Progenitor cell of endocrine pancreas (in vitro differentiated cells): ENCODE data around the gene PFKP. TPM values are rescaled to one million over a fixed set of nuclear protein-coding genes. Genes with fewer than 3 reads are reported as not detected.
A peak's percentile ranks its signal among the peaks of the same experiment; 100 is the strongest.

ENCODE experiments used
- DNase-seq: peaks from one replicate; pipeline ENCODE4 v3.0.0; 2021; ENCODE audit warnings: low spot score; ENCODE audit not compliant: unreplicated experiment
- H3K27ac Mint-ChIP-seq: 2 replicates; pipeline ENCODE4 v1.8.0; 2021; ENCODE audit warnings: mild to moderate bottlenecking, moderate library complexity, mixed read lengths
- H3K27me3 Mint-ChIP-seq: 2 replicates; pipeline ENCODE4 v1.8.0; 2021; ENCODE audit warnings: mixed read lengths
- H3K36me3 Mint-ChIP-seq: 2 replicates; pipeline ENCODE4 v1.8.0; 2022; ENCODE audit warnings: mixed read lengths; ENCODE audit not compliant: insufficient read depth
- H3K4me1 Mint-ChIP-seq: 2 replicates; pipeline ENCODE4 v1.8.0; 2021; ENCODE audit warnings: low read depth, mixed read lengths
- H3K4me3 Mint-ChIP-seq: 2 replicates; pipeline ENCODE4 v1.8.0; 2021; ENCODE audit warnings: low read depth, mild to moderate bottlenecking, moderate library complexity, mixed read lengths
- H3K9me3 Mint-ChIP-seq: 2 replicates; pipeline ENCODE4 v1.8.0; 2021; ENCODE audit warnings: low read depth, mixed read lengths
- CTCF ChIP-seq: fragments of 200-600 bp; sonication (generic); IDR thresholded peaks from one replicate; pipeline ENCODE4 v1.5.0; 2021; ENCODE audit warnings: antibody characterized with exemption, mild to moderate bottlenecking; ENCODE audit not compliant: unreplicated experiment
- total RNA-seq: library from RNA; stranded (reverse); gene quantifications from 2 replicates; pipeline ENCODE4 v1.2.1, GENCODE V29; 2021

PFKP gene
- total RNA-seq, 1 donor from 2014 or later, result 4.8 TPM

- DNase-seq, result no peak
- H3K9me3 Mint-ChIP-seq, result no peaks in the 10 kb centered on the region
- no peak for TF ChIP-seq CTCF
- H3K4me3 Mint-ChIP-seq, result no peak overlapping the region
- H3K36me3 Mint-ChIP-seq, result no peaks in the 10 kb centered on the region
- H3K4me1 Mint-ChIP-seq, result peaks cover 4% of the 10 kb centered on the region
- peaks cover 3% of the 10 kb centered on the region for H3K27me3 Mint-ChIP-seq
- H3K27ac Mint-ChIP-seq, result peak overlapping the region; percentile 73
Measured at GRCh38 chr10:3095373-3096139, 28.2 kb downstream of the PFKP start.

- no peaks in the 10 kb centered on the region for H3K36me3 Mint-ChIP-seq
- no peaks in the 10 kb centered on the region for H3K9me3 Mint-ChIP-seq
- H3K4me3 Mint-ChIP-seq, result no peak overlapping the region
Measured at GRCh38 chr10:3096149-3096548, 28.8 kb downstream of the PFKP start.

GRCh38 chr10:3097160-3097559 lies 29.8 kb downstream of the PFKP start:
- no peak overlapping the region for H3K27ac Mint-ChIP-seq
- no peak overlapping the region for H3K4me3 Mint-ChIP-seq
- DNase-seq, result no peak
- H3K27me3 Mint-ChIP-seq, result peaks cover 3% of the 10 kb centered on the region
- TF ChIP-seq CTCF, result no peak
- no peaks in the 10 kb centered on the region for H3K36me3 Mint-ChIP-seq
- no peaks in the 10 kb centered on the region for H3K9me3 Mint-ChIP-seq
- peaks cover 3% of the 10 kb centered on the region for H3K4me1 Mint-ChIP-seq

More at GRCh38 chr10:3096149-3096548, 28.8 kb downstream of the PFKP start:
- peaks cover 3% of the 10 kb centered on the region for H3K27me3 Mint-ChIP-seq
- H3K27ac Mint-ChIP-seq, result no peak overlapping the region
- peaks cover 4% of the 10 kb centered on the region for H3K4me1 Mint-ChIP-seq
- no peak for TF ChIP-seq CTCF
- DNase-seq, result no peak

- Mint-ChIP-seq H3K9me3 (no peaks in the 10 kb centered on the region), H3K4me1 (peaks cover 1% of the 10 kb centered on the region), H3K27ac (no peak overlapping the region), H3K36me3 (no peaks in the 10 kb centered on the region), H3K27me3 (peaks cover 3% of the 10 kb centered on the region), H3K4me3 (no peak overlapping the region)
- TF ChIP-seq CTCF, result no peak
- no peak for DNase-seq
Measured at GRCh38 chr10:3098689-3099088, 31.3 kb downstream of the PFKP start.

GRCh38 chr10:3099291-3100092 lies 32.1 kb downstream of the PFKP start:
- Mint-ChIP-seq H3K36me3 (no peaks in the 10 kb centered on the region), H3K27ac (no peak overlapping the region)
- DNase-seq, result no peak

More at GRCh38 chr10:3099291-3100092, 32.1 kb downstream of the PFKP start:
- Mint-ChIP-seq H3K27me3 (peaks cover 3% of the 10 kb centered on the region), H3K4me3 (no peak overlapping the region), H3K9me3 (no peaks in the 10 kb centered on the region), H3K4me1 (peaks cover 1% of the 10 kb centered on the region)
- TF ChIP-seq CTCF, result no peak
